GM10266 (cell line): ENCODE data around the gene NFIL3.

Experiments
- DNase-seq: peaks from one replicate; pipeline ENCODE4 v3.0.0; 2012; ENCODE audit errors: extremely low spot score
- CTCF ChIP-seq: IDR thresholded peaks from 2 replicates; pipeline ENCODE4 v1.5.1; 2012; ENCODE audit warnings: mild to moderate bottlenecking, low read depth; ENCODE audit not compliant: control insufficient read depth, insufficient read depth; ENCODE audit errors: missing control alignments

The NFIL3 gene

GRCh38 chr9:91405343-91406077 is 18.1 kb downstream of the NFIL3 start:
- no peak for TF ChIP-seq CTCF
- no peak for DNase-seq

- DNase-seq, result no peak
- no peak for TF ChIP-seq CTCF
Measured at GRCh38 chr9:91403665-91404543, 19.7 kb downstream of the NFIL3 start.

- no peak for DNase-seq
- no peak for TF ChIP-seq CTCF
Measured at GRCh38 chr9:91398926-91399325, 24.7 kb downstream of the NFIL3 start.

DNA sequence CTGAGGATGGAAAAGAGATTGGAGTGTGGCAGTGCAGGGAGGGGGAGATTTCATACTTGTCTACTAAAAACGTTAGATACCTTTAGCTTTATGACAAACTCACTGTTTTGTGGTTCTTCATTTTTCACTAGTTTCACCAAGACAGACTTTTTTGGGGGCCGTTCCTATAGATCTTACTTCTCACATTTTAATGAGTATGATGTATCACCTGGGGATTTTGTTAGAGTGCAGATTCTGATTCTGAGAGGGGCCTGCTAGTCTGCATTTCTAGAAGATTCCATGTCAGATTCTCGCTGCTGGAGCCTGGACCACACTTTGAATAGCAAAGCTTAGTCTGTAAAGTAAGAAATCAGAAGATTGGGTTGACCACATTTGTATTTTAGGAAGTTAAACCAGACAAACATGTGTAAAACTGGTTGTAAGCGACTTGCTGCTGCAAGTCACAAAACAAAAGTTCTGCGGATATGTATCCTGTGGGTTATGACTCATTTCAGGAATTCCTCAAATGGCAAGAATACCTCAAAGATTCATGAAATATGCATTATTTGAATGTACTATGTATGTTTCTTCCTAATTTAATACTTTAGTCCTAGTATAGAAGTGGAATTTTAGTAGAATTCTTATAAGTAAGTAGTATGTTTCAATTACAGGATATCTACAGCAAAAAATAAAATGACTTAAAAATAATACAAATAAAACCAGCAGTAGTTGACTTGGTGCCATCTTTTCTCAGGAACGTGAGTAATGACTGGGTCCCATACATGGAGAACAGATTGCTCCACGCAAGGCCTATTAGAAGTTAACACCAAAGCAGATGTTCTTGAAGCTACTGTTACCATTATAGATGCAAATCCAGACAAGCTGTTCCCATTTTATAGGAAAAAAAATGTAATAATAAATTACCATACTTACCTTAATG is 27.8 kb downstream of the NFIL3 start:
- DNase-seq, result peak; percentile 55
- TF ChIP-seq CTCF, result no peak

DNA sequence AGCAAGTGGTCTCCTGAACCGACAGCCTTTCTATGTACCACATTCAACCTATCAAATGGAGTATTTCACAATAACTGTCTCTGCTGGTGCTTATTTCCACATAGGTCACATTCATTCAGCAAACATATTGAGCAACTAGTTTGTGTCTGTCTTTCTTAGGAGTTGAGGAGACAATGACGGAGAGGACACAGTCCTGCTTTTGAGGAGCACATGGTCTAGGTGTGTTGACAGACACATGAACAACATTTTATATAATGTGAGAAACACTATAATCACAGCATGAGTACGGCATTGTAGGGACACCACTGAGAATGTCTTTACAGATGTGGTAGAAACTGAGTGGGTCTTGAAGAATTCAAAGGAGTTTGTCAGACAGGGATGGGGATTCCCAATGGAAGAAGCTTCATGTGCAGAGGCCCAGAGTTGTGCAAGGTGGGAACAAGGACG is 28.5 kb downstream of the NFIL3 start:
- no peak for DNase-seq
- TF ChIP-seq CTCF, result no peak

- no peak for TF ChIP-seq CTCF
Measured at GRCh38 chr9:91393826-91394225, 29.8 kb downstream of the NFIL3 start.

More at GRCh38 chr9:91393826-91394225, 29.8 kb downstream of the NFIL3 start:
- DNase-seq, result no peak
